KMS-11 (cell line): ENCODE results near the gene TK1.

ENCODE experiments used
- H2AFZ ChIP-seq: fragments of 200-600 bp; sonication (generic); 2 replicates; pipeline ENCODE4 v1.6.1; 2016; ENCODE audit warnings: antibody characterized with exemption, mixed run types, low read depth
- H3K27ac ChIP-seq: fragments of 200-600 bp; sonication (generic); 2 replicates; pipeline ENCODE4 v1.6.1; 2016; ENCODE audit warnings: mild to moderate bottlenecking, mixed run types
- H3K27me3 ChIP-seq: fragments of 200-600 bp; sonication (generic); 2 replicates; pipeline ENCODE4 v1.6.1; 2017; ENCODE audit warnings: mild to moderate bottlenecking, low read depth, mixed run types, moderate library complexity; ENCODE audit not compliant: insufficient read depth
- H3K36me3 ChIP-seq: fragments of 200-600 bp; sonication (generic); 2 replicates; pipeline ENCODE4 v1.6.1; 2017; ENCODE audit warnings: mild to moderate bottlenecking, mixed run types; ENCODE audit not compliant: insufficient read depth
- H3K4me1 ChIP-seq: fragments of 200-600 bp; sonication (generic); 2 replicates; pipeline ENCODE4 v1.6.1; 2016; ENCODE audit warnings: mild to moderate bottlenecking, low read depth, mixed run types; ENCODE audit not compliant: poor library complexity, severe bottlenecking
- H3K4me2 ChIP-seq: fragments of 200-600 bp; sonication (generic); 2 replicates; pipeline ENCODE4 v1.7.0; 2016; ENCODE audit warnings: mild to moderate bottlenecking, mixed run types
- H3K4me3 ChIP-seq: fragments of 200-600 bp; sonication (generic); IDR thresholded peaks from 2 replicates; pipeline ENCODE4 v1.6.1; 2017; ENCODE audit warnings: low read depth, low read length, mixed read lengths; ENCODE audit not compliant: insufficient read depth
- H3K79me2 ChIP-seq: fragments of 200-600 bp; sonication (generic); 2 replicates; pipeline ENCODE4 v1.6.1; 2016; ENCODE audit warnings: low read depth, mixed run types; ENCODE audit not compliant: insufficient read depth
- H3K9ac ChIP-seq: fragments of 200-600 bp; sonication (generic); 2 replicates; pipeline ENCODE4 v1.6.1; 2016; ENCODE audit warnings: mild to moderate bottlenecking, mixed run types
- H4K20me1 ChIP-seq: fragments of 200-600 bp; sonication (generic); 2 replicates; pipeline ENCODE4 v1.6.1; 2016; ENCODE audit warnings: mild to moderate bottlenecking, mixed run types; ENCODE audit not compliant: insufficient read depth
- CTCF ChIP-seq: fragments of 200-600 bp; sonication (generic); conservative IDR thresholded peaks from 2 replicates; pipeline ENCODE4 v1.6.1; 2017; ENCODE audit warnings: low read depth, mild to moderate bottlenecking, antibody characterized with exemption, low read length, moderate library complexity, mixed read lengths

The TK1 gene

GRCh38 chr17:78184351-78184750, 2.5 kb downstream of the TK1 start:
- H3K27ac ChIP-seq: no peak overlapping the region
- no peak overlapping the region for H2AFZ ChIP-seq
- H3K4me1 ChIP-seq: peaks cover 85% of the 10 kb centered on the region
- H3K4me3 ChIP-seq: no peak overlapping the region
- no peak for TF ChIP-seq CTCF
- H3K9ac ChIP-seq: no peak overlapping the region
- H3K36me3 ChIP-seq: no peaks in the 10 kb centered on the region
- H3K4me2 ChIP-seq: no peak overlapping the region
- peaks cover 86% of the 10 kb centered on the region for H3K79me2 ChIP-seq
- no peaks in the 10 kb centered on the region for H3K27me3 ChIP-seq
- H4K20me1 ChIP-seq: no peaks in the 10 kb centered on the region

- Histone ChIP-seq H3K27ac (no peak overlapping the region), H3K79me2 (peaks cover 84% of the 10 kb centered on the region), H3K9ac (no peak overlapping the region), H3K4me3 (no peak overlapping the region), H4K20me1 (no peaks in the 10 kb centered on the region), H2AFZ (no peak overlapping the region), H3K4me1 (peaks cover 85% of the 10 kb centered on the region), H3K36me3 (no peaks in the 10 kb centered on the region), H3K4me2 (no peak overlapping the region), H3K27me3 (no peaks in the 10 kb centered on the region)
- TF ChIP-seq CTCF: no peak
These were observed 2.9 kb downstream of the TK1 start for GRCh38 chr17:78183916-78184315.

GRCh38 chr17:78182504-78182903, 4.3 kb downstream of the TK1 start:
- no peaks in the 10 kb centered on the region; the same call in 1 of the 2 replicates for H3K36me3 ChIP-seq
- H3K4me1 ChIP-seq: peaks cover 83% of the 10 kb centered on the region

GRCh38 chr17:78180508-78180907, 6.3 kb downstream of the TK1 start:
- no peaks in the 10 kb centered on the region for H4K20me1 ChIP-seq
- H3K9ac ChIP-seq: peak overlapping the region; percentile 20; the same call in 1 of the 2 replicates
- H3K27ac ChIP-seq: peak overlapping the region; percentile 75
- no peaks in the 10 kb centered on the region; the same call in 1 of the 2 replicates for H3K36me3 ChIP-seq
- H3K27me3 ChIP-seq: no peaks in the 10 kb centered on the region
- H3K4me2 ChIP-seq: peak overlapping the region; percentile 96
- H3K79me2 ChIP-seq: peaks cover 62% of the 10 kb centered on the region
- H3K4me1 ChIP-seq: peaks cover 95% of the 10 kb centered on the region
- no peak overlapping the region for H2AFZ ChIP-seq
- H3K4me3 ChIP-seq: no peak overlapping the region
- TF ChIP-seq CTCF: no peak

More at GRCh38 chr17:78182504-78182903, 4.3 kb downstream of the TK1 start:
- Histone ChIP-seq H3K4me3 (no peak overlapping the region), H3K4me2 (peak overlapping the region; percentile 10; the same call in 1 of the 2 replicates), H4K20me1 (no peaks in the 10 kb centered on the region), H3K27ac (no peak overlapping the region; the same call in 1 of the 2 replicates), H3K27me3 (no peaks in the 10 kb centered on the region), H3K79me2 (peaks cover 70% of the 10 kb centered on the region), H2AFZ (no peak overlapping the region), H3K9ac (no peak overlapping the region)
- no peak for TF ChIP-seq CTCF
